Activated naive CD8-positive, alpha-beta T cell treated with anti-CD3 and anti-CD28 coated beads, Interleukin-2, amount 10 ng/mL, durations not matched to agents 7 days and 5 days (primary cell): Measurements from ENCODE around the gene GRSF1. TPM values are rescaled to one million over a fixed set of nuclear protein-coding genes. Genes with fewer than 3 reads are reported as not detected.

Experiments used
- ATAC-seq: fragments of 150-1000 bp; cut with Tn5 transposase; one replicate; pipeline ENCODE4 v1.10.0; 2021; ENCODE audit warnings: low read depth, moderate library complexity
- POLR2A ChIA-PET: fragments of 350-600 bp; sonication (Branson Sonifier 250); formaldehyde crosslinking; loops from one replicate; lab custom pipeline; 2021; ENCODE audit warnings: antibody characterized with exemption; lab: Charles Lee
- DNase-seq: peaks from one replicate; pipeline ENCODE4 v3.0.0; 2021
- H3K27ac Mint-ChIP-seq: one replicate; pipeline ENCODE4 v1.8.0; 2022; ENCODE audit warnings: mild to moderate bottlenecking, mixed read lengths
- H3K27me3 Mint-ChIP-seq: one replicate; pipeline ENCODE4 v1.8.0; 2022; ENCODE audit warnings: mild to moderate bottlenecking, moderate library complexity, mixed read lengths
- H3K36me3 Mint-ChIP-seq: one replicate; pipeline ENCODE4 v1.8.0; 2021; ENCODE audit warnings: mild to moderate bottlenecking, mixed read lengths
- H3K4me1 Mint-ChIP-seq: one replicate; pipeline ENCODE4 v1.8.0; 2021; ENCODE audit warnings: mixed read lengths
- H3K4me3 Mint-ChIP-seq: one replicate; pipeline ENCODE4 v1.8.0; 2022; ENCODE audit warnings: mild to moderate bottlenecking, moderate library complexity, mixed read lengths
- H3K9me3 Mint-ChIP-seq: one replicate; pipeline ENCODE4 v1.8.0; 2021; ENCODE audit warnings: mixed read lengths
- total RNA-seq, 2 experiments: library from RNA; stranded (reverse); gene quantifications; one replicate each; pipeline ENCODE4 v1.2.3, GENCODE V29; 2021

Gene GRSF1, protein sequence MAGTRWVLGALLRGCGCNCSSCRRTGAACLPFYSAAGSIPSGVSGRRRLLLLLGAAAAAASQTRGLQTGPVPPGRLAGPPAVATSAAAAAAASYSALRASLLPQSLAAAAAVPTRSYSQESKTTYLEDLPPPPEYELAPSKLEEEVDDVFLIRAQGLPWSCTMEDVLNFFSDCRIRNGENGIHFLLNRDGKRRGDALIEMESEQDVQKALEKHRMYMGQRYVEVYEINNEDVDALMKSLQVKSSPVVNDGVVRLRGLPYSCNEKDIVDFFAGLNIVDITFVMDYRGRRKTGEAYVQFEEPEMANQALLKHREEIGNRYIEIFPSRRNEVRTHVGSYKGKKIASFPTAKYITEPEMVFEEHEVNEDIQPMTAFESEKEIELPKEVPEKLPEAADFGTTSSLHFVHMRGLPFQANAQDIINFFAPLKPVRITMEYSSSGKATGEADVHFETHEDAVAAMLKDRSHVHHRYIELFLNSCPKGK
- 10 to 100 TPM; 58.6 to 61.0 TPM for total RNA-seq

DNA sequence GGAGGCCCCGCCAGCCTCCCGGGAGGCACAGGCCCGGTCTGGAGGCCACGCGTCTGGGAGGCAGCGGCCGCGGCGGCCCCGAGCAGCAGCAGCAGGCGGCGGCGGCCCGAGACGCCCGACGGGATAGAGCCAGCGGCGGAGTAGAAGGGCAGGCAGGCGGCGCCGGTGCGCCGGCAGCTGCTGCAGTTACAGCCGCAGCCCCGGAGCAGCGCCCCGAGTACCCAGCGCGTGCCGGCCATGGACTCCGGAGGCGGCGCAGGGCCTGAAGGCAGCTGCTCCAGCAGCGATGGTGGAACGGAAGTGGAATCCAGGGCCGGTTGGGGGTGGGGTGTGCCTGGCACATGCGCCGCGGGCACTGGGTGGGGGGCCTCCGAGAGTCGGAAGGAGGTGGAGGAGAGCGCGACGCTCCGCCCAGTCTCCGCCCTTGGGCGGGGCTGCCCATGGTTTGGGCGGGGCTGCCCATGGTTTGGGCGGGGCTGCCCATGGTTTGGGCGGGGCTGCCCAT is at the start of gene GRSF1:
TSS of gene GRSF1 (minus strand) at position 302 of the 505 bp plus-strand sequence. CDS start at position 239, 63 bp downstream.
- POLR2A ChIA-PET = interaction anchor here (0.6 to 3.1 kb wide), 11 partner anchors 10 to 154 kb away, joined by 3 to 35 read pairs (median 5); partner anchors contain the start of genes DCK and MOB1B
- Mint-ChIP-seq H3K4me3 (peak within 1 kb of the TSS; percentile 97), H3K27ac (peak within 1 kb of the TSS; percentile 94), H3K4me1 (peaks cover 22% of the 10 kb centered on the region), H3K9me3 (no peaks in the 10 kb centered on the region), H3K27me3 (no peaks in the 10 kb centered on the region), H3K36me3 (peaks cover 12% of the 10 kb centered on the region)
- DNase-seq (peak; percentile 95), ATAC-seq (peak; percentile 90)

DNA sequence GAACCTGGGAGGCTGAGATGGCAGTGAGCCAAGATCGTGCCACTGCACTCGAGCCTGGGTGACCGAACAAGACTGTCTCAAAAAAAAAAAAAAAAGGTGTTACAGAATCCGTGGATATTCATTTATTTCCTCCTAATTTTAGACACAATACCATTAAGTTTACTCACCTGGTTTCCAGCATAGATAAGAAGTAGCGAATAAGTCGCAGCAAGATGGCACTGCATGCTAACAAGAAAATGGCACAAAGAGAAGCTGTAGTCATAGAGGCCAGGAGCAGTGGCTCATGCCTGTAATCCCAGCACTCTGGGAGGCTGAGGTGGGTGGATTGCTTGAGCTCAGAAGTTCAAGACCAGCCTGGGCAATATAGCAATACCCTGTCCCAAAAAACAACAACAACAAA is 45.5 kb upstream of the GRSF1 start:
- ATAC-seq (no peak), DNase-seq (no peak)
- no peak overlapping the region for H3K4me3 Mint-ChIP-seq
- H3K27me3 Mint-ChIP-seq = no peaks in the 10 kb centered on the region
- no peaks in the 10 kb centered on the region for H3K4me1 Mint-ChIP-seq
- no peak overlapping the region for H3K27ac Mint-ChIP-seq
- H3K36me3 Mint-ChIP-seq = no peaks in the 10 kb centered on the region
- POLR2A ChIA-PET = no interaction called here
- no peaks in the 10 kb centered on the region for H3K9me3 Mint-ChIP-seq

DNA sequence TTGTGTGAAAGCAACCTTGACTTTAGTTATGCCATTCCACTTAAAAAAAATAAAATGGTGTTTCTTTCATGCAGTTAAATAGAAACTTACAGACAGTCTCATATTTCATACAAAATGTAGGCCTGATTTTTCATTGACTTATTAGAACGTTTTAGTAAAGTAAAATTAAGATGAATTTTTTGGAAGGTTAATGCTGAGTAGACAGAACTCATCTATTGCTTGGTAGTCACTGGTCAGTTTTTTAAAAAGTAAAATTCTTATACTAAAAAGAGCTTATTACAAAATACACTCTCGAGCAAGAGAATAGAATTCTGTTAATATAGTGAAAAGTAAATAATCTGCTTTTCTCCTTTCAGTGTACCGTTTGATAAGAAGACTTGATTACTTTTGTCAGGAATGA is 41.0 kb upstream of the GRSF1 start:
- ATAC-seq (no peak), DNase-seq (no peak)
- H3K36me3 Mint-ChIP-seq = no peaks in the 10 kb centered on the region
- no peak overlapping the region for H3K27ac Mint-ChIP-seq
- POLR2A ChIA-PET = no interaction called here
- no peak overlapping the region for H3K4me3 Mint-ChIP-seq
- no peaks in the 10 kb centered on the region for H3K9me3 Mint-ChIP-seq
- H3K27me3 Mint-ChIP-seq = no peaks in the 10 kb centered on the region
- no peaks in the 10 kb centered on the region for H3K4me1 Mint-ChIP-seq

DNA sequence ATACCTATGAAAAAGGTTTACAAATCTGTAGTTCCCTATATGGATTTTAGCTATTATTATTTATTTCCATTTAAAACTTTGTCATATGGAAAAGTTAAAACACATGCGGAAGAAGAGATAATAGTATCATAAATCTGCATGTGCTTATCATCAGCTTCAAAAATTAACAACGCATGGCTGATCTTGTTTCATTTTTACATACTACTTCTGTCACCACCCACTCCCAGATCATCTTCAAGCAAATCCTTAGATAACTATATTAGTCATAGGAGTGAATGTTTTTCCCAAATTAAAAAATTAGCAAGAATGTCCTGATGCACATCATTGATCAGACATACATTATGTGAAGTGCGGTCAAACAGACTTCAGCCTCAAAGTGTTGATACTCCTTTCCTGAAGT is 37.9 kb upstream of the GRSF1 start:
- H3K27me3 Mint-ChIP-seq = no peaks in the 10 kb centered on the region
- H3K27ac Mint-ChIP-seq = no peak overlapping the region
- H3K36me3 Mint-ChIP-seq = no peaks in the 10 kb centered on the region
- H3K9me3 Mint-ChIP-seq = no peaks in the 10 kb centered on the region
- no peaks in the 10 kb centered on the region for H3K4me1 Mint-ChIP-seq
- no peak for ATAC-seq
- no peak for DNase-seq
- POLR2A ChIA-PET = no interaction called here
- H3K4me3 Mint-ChIP-seq = no peak overlapping the region

DNA sequence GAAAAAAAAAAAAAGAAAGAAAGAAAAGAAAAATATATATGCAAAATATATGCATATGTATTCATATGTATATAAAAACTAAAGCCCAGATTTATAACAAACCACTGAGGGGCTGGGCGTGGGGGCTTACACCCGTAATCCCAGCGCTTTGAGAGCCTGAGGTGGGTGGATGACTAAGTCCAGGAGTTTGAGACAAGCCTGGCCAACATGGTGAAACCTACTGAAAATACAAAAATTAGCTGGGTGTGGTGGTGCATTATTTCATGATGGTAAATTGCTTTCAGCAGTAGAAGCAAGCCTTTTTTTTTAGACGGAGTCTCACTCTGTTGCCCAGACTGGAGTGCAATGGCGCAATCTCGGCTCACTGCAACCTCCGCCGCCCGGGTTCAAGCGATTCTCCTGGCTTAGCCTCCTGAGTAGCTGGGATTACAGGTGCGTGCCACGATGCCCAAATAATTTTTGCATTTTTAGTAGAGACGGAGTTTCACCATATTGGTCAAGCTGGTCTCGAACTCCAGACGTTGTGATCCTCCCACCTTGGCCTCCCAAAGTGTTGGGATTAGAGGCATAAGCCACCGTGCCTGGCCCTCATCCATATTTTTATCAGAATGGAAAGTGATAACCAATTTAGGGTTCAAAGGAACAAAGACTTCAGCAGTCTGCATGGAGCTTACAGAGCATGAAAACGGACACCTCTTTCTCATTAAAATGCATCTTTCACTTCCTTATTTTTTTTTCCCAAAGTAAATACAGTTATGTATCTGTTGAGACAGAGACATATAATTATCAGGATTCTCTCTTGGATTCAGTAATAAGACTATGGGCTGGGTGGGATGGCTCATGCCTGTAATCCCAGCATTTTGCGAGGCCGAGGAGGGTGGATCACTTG is 34.8 kb upstream of the GRSF1 start:
- POLR2A ChIA-PET = no interaction called here
- H3K4me1 Mint-ChIP-seq = no peaks in the 10 kb centered on the region
- H3K9me3 Mint-ChIP-seq = no peaks in the 10 kb centered on the region
- no peak overlapping the region for H3K4me3 Mint-ChIP-seq
- DNase-seq (no peak), ATAC-seq (no peak)
- no peaks in the 10 kb centered on the region for H3K36me3 Mint-ChIP-seq
- H3K27me3 Mint-ChIP-seq = no peaks in the 10 kb centered on the region
- no peak overlapping the region for H3K27ac Mint-ChIP-seq

DNA sequence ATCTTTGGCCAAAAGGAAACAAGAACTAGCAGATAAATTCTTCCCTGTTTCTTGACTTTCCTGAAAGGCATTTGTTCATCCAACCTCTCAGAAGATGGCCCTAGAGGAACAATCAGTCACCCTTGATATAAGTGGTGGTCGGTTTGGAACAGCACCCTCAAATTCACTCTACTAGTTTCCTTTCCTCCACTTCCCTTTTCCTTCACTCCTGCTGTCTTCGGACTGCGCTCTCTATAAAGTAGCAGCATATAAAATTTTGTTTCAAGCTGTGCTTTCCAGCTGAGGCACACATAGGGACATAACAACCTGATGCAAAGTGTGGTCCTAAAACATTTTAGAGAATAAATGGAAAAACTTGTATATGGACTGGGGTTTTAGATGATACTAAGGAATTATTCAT is 33.5 kb upstream of the GRSF1 start:
- no peak for ATAC-seq
- H3K4me3 Mint-ChIP-seq = no peak overlapping the region
- POLR2A ChIA-PET = interaction anchor here (0.6 kb wide), 1 partner anchor 137 kb away, joined by 3 read pairs; no protein-coding TSS in a partner anchor
- H3K36me3 Mint-ChIP-seq = no peaks in the 10 kb centered on the region
- DNase-seq = no peak
- H3K4me1 Mint-ChIP-seq = peaks cover 2% of the 10 kb centered on the region
- H3K9me3 Mint-ChIP-seq = no peaks in the 10 kb centered on the region
- no peak overlapping the region for H3K27ac Mint-ChIP-seq
- H3K27me3 Mint-ChIP-seq = no peaks in the 10 kb centered on the region

DNA sequence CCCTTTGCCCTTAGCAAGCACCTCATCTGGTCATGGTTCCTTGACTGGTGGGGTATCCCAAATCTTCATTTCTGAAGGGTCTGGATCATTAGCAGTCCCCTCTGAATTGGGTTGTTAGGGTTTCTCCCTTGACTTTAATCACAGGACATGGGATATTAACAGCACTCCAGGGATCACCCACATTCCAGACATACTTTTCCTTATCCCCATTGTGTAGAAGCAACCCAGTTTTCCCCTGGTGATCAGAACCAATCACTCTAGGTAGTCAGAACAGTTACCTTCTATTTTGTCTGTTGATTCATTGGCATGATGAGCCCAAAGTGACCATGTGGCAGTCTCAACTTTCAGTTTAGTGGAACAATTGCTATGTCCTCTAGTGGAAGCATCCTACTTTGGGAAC is 29.1 kb upstream of the GRSF1 start:
- DNase-seq = no peak
- H3K27me3 Mint-ChIP-seq = no peaks in the 10 kb centered on the region
- H3K4me1 Mint-ChIP-seq = peaks cover 2% of the 10 kb centered on the region
- H3K4me3 Mint-ChIP-seq = no peak overlapping the region
- no peak overlapping the region for H3K27ac Mint-ChIP-seq
- POLR2A ChIA-PET = no interaction called here
- ATAC-seq = no peak
- H3K9me3 Mint-ChIP-seq = no peaks in the 10 kb centered on the region
- no peaks in the 10 kb centered on the region for H3K36me3 Mint-ChIP-seq

DNA sequence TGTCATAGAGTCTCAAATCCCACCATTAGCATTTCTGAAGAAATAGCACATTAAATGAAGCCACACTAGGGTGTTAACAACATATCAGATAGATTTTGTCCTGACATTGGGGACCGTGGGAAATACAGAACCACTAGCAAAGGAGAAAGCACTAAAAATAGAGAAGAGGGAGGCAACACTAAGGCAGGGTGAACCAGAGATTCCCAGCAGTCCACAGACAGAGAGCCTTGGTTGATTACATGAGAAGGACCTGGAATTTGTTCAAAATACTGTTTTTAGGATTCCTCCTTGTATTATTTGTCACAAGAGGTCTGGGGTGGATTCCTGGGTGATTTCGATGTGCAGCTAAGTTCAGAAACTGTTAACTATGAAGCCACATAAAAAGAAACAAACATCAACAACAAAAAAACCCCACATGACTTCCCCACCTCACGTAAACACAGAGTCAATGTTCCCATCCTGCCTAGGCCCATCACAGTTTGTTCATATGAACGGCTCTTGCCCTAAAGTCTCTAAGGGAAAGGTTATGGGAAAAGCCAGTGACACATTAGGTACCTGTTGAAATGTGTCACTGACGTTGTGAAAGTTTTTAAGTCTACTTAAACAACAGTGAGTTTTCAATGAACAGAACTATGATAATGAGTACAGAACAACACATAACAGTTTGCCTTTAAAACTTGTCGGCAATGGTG is 23.6 kb upstream of the GRSF1 start:
- H3K27me3 Mint-ChIP-seq = no peaks in the 10 kb centered on the region
- H3K4me3 Mint-ChIP-seq = no peak overlapping the region
- no peak for DNase-seq
- H3K27ac Mint-ChIP-seq = no peak overlapping the region
- no peaks in the 10 kb centered on the region for H3K9me3 Mint-ChIP-seq
- POLR2A ChIA-PET = no interaction called here
- no peak for ATAC-seq
- H3K4me1 Mint-ChIP-seq = peaks cover 1% of the 10 kb centered on the region
- H3K36me3 Mint-ChIP-seq = no peaks in the 10 kb centered on the region

DNA sequence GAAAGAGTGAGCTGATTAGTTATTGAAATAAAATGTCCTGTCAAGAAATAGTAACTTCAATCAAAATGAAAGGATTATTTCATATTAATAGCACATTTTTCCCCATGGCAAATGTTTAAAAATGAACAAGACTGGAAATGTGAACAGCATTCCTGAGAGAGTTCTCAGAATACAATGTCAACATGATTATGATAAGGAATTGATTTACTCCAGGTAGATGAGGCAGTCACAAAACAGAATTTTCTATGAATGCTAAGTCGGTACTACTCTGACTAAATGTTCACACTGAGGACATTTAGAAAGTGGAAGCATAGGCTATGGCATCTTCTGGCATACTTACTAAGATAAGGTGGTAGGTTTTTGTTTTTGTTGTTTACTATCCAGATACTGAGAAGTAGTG is 19.4 kb upstream of the GRSF1 start:
- no peak overlapping the region for H3K27ac Mint-ChIP-seq
- no peaks in the 10 kb centered on the region for H3K9me3 Mint-ChIP-seq
- no peak overlapping the region for H3K4me3 Mint-ChIP-seq
- no peaks in the 10 kb centered on the region for H3K36me3 Mint-ChIP-seq
- ATAC-seq (no peak), DNase-seq (no peak)
- POLR2A ChIA-PET = no interaction called here
- peaks cover 1% of the 10 kb centered on the region for H3K4me1 Mint-ChIP-seq
- no peaks in the 10 kb centered on the region for H3K27me3 Mint-ChIP-seq

DNA sequence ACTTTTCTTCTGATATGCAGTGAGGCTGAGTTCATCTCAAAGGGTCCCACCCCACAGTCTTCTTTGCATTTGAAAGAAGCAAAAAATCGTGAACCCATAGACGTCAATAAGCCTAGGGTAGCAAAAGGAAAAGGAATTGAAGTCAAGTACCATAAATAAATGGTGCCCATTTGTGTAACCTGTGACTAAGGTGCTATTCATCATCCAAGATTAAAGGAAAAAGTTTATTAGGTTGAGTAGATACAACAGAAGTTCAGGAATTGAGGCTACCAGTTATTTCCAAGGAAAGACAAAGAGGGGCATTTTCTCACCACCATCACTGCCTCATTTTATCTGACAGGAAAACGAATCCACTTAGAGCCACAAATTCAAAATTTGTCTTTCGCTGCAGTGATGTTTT is 18.8 kb upstream of the GRSF1 start:
- Mint-ChIP-seq H3K27me3 (no peaks in the 10 kb centered on the region), H3K9me3 (no peaks in the 10 kb centered on the region), H3K27ac (no peak overlapping the region), H3K4me1 (peaks cover 1% of the 10 kb centered on the region), H3K4me3 (no peak overlapping the region), H3K36me3 (no peaks in the 10 kb centered on the region)
- POLR2A ChIA-PET = no interaction called here
- DNase-seq (no peak), ATAC-seq (no peak)

DNA sequence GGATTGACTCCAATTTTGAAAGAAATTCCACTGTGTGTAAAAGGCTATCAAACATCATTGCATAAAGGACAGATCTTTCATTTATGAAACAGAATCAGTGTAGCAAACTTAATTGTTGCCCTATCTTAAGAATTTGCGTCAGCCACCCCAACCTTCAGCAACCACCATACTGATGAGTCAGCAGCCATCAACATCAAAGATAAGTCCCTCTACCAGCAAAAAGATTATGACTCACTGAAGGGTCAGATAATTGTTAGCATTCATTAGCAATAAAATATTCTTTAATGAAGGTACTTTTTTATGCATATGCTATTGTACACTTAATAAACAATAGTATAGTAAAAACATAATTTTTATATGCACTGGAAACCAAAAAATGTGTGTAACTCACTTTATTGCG is 15.8 kb upstream of the GRSF1 start:
- H3K4me3 Mint-ChIP-seq = no peak overlapping the region
- no peaks in the 10 kb centered on the region for H3K27me3 Mint-ChIP-seq
- H3K36me3 Mint-ChIP-seq = peaks cover 2% of the 10 kb centered on the region
- H3K4me1 Mint-ChIP-seq = no peaks in the 10 kb centered on the region
- no peaks in the 10 kb centered on the region for H3K9me3 Mint-ChIP-seq
- no peak for DNase-seq
- no peak overlapping the region for H3K27ac Mint-ChIP-seq
- ATAC-seq = no peak
- POLR2A ChIA-PET = no interaction called here

DNA sequence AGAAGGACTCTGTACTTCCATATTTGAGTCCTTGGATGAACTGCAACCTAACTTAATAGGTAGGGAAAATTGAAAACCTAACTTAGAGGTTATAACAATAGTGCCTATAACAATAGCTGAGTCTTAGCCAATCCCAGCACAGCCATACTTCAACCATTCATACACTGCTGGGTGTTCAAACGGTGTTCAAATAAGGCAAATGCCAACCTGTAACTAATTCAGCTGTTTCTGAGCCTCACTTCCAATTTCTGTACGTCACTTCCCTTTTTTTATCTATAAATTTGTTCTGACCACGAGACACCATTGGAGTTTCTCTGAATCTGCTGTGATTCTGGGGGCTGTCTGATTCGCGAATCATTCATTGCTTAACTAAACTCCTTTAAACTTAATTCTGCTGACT is 9.6 kb upstream of the GRSF1 start:
- Mint-ChIP-seq H3K9me3 (no peaks in the 10 kb centered on the region), H3K4me1 (no peaks in the 10 kb centered on the region), H3K27me3 (no peaks in the 10 kb centered on the region), H3K27ac (no peak overlapping the region), H3K36me3 (peaks cover 2% of the 10 kb centered on the region), H3K4me3 (no peak overlapping the region)
- no peak for DNase-seq
- POLR2A ChIA-PET = interaction anchor here (0.6 kb wide), 1 partner anchor 18 kb away, joined by 4 read pairs; no protein-coding TSS in a partner anchor
- ATAC-seq = no peak

DNA sequence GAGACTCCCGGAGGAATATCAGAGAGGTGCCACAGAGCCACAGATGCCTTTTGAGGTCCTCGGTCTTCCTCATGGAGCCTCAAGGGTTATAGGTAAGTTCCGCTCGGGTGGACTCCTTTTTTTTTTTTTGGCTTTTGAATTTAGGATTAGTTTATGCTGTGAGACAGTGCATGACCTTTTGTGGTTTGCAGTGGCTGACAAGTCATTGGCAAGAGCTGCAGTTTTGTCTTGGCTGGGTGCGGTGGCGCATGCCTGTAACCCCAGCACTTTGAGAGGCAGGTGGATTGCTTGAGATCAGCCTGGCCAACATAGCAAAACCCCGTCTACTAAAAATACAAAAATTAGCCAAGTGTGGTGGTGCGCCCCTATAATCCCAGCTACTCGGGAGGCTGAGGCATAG is 4.5 kb upstream of the GRSF1 start:
- Mint-ChIP-seq H3K9me3 (no peaks in the 10 kb centered on the region), H3K36me3 (no peaks in the 10 kb centered on the region), H3K27ac (no peak overlapping the region), H3K27me3 (no peaks in the 10 kb centered on the region), H3K4me3 (no peak overlapping the region), H3K4me1 (peaks cover 11% of the 10 kb centered on the region)
- ATAC-seq (no peak), DNase-seq (no peak)
- POLR2A ChIA-PET = no interaction called here
